H1 (cell line): Measurements from ENCODE around the gene MOB3C. TPM values are rescaled to one million over a fixed set of nuclear protein-coding genes. Genes with fewer than 3 reads are reported as not detected.

Experiments
- SP2 ChIP-seq: IDR thresholded peaks from 2 replicates; pipeline ENCODE4 v1.6.1; 2012; ENCODE audit warnings: mild to moderate bottlenecking, low read length, inconsistent platforms
- polyA plus RNA-seq, 7 experiments: library from polyadenylated mRNA; depleted of rRNA in 3 of 7; stranded (reverse) in 5 of 7; unstranded in 2 of 7; fragments of >200 nt in 5 of 7; fragments of 200-250 nt in 2 of 7; gene quantifications; 1 replicate in 5 of 7; 2 replicates in 1 of 7; 4 replicates in 1 of 7; pipeline versions ENCODE4 v1.2.1 to v1.2.3, GENCODE V29; 2011 to 2013; ENCODE audit warnings: missing spikeins in 2 of 7, mixed read lengths in 2 of 7
- total RNA-seq: library from RNA; stranded (reverse); fragmentation: NEBNext Ultra II Directional; extraction: Animal tissue kit (Norgen Biotek cat#: 25700); gene quantifications from 2 replicates; pipeline ENCODE4 v1.2.1, GENCODE V29; 2021
- TF ChIP-seq, protein P1 (sequence below): fragments of 300-600 bp; sonication (generic); IDR thresholded peaks from 2 replicates; pipeline ENCODE4 v1.7.1; 2012; ENCODE audit warnings: low read length, moderate library complexity, mild to moderate bottlenecking, inconsistent platforms; ENCODE audit not compliant: insufficient replicate concordance

Gene MOB3C
- total and polyA plus RNA-seq, 2 of the 8 experiments (the other 6 are each of a cell fraction or from before 2014, with no cell fraction given), result 5.8 to 6.6 TPM

DNA sequence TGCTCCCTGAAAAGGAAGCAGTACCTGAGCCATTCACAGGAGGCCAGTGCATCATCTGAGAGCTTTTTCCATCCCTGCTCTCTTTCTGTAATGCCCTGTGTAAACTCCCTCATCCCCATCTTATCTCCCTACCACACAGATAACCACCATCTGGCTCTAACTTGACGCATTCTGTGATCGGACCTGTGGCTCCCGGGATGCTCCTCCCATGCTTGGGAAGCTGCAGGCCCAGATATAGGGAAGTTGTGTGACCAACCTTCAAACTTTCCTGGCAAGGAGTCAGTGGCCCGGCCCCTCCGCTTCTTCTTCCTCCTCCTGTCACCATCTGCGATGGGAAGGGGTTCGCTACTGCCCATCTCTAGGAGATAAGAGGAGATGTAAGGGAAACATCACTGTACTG is 33.6 kb downstream of the MOB3C start (continued):
- TF ChIP-seq, protein P1, sequence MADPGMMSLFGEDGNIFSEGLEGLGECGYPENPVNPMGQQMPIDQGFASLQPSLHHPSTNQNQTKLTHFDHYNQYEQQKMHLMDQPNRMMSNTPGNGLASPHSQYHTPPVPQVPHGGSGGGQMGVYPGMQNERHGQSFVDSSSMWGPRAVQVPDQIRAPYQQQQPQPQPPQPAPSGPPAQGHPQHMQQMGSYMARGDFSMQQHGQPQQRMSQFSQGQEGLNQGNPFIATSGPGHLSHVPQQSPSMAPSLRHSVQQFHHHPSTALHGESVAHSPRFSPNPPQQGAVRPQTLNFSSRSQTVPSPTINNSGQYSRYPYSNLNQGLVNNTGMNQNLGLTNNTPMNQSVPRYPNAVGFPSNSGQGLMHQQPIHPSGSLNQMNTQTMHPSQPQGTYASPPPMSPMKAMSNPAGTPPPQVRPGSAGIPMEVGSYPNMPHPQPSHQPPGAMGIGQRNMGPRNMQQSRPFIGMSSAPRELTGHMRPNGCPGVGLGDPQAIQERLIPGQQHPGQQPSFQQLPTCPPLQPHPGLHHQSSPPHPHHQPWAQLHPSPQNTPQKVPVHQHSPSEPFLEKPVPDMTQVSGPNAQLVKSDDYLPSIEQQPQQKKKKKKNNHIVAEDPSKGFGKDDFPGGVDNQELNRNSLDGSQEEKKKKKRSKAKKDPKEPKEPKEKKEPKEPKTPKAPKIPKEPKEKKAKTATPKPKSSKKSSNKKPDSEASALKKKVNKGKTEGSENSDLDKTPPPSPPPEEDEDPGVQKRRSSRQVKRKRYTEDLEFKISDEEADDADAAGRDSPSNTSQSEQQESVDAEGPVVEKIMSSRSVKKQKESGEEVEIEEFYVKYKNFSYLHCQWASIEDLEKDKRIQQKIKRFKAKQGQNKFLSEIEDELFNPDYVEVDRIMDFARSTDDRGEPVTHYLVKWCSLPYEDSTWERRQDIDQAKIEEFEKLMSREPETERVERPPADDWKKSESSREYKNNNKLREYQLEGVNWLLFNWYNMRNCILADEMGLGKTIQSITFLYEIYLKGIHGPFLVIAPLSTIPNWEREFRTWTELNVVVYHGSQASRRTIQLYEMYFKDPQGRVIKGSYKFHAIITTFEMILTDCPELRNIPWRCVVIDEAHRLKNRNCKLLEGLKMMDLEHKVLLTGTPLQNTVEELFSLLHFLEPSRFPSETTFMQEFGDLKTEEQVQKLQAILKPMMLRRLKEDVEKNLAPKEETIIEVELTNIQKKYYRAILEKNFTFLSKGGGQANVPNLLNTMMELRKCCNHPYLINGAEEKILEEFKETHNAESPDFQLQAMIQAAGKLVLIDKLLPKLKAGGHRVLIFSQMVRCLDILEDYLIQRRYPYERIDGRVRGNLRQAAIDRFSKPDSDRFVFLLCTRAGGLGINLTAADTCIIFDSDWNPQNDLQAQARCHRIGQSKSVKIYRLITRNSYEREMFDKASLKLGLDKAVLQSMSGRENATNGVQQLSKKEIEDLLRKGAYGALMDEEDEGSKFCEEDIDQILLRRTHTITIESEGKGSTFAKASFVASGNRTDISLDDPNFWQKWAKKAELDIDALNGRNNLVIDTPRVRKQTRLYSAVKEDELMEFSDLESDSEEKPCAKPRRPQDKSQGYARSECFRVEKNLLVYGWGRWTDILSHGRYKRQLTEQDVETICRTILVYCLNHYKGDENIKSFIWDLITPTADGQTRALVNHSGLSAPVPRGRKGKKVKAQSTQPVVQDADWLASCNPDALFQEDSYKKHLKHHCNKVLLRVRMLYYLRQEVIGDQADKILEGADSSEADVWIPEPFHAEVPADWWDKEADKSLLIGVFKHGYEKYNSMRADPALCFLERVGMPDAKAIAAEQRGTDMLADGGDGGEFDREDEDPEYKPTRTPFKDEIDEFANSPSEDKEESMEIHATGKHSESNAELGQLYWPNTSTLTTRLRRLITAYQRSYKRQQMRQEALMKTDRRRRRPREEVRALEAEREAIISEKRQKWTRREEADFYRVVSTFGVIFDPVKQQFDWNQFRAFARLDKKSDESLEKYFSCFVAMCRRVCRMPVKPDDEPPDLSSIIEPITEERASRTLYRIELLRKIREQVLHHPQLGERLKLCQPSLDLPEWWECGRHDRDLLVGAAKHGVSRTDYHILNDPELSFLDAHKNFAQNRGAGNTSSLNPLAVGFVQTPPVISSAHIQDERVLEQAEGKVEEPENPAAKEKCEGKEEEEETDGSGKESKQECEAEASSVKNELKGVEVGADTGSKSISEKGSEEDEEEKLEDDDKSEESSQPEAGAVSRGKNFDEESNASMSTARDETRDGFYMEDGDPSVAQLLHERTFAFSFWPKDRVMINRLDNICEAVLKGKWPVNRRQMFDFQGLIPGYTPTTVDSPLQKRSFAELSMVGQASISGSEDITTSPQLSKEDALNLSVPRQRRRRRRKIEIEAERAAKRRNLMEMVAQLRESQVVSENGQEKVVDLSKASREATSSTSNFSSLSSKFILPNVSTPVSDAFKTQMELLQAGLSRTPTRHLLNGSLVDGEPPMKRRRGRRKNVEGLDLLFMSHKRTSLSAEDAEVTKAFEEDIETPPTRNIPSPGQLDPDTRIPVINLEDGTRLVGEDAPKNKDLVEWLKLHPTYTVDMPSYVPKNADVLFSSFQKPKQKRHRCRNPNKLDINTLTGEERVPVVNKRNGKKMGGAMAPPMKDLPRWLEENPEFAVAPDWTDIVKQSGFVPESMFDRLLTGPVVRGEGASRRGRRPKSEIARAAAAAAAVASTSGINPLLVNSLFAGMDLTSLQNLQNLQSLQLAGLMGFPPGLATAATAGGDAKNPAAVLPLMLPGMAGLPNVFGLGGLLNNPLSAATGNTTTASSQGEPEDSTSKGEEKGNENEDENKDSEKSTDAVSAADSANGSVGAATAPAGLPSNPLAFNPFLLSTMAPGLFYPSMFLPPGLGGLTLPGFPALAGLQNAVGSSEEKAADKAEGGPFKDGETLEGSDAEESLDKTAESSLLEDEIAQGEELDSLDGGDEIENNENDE, result no peak
- TF ChIP-seq SP2, result no peak
